ENCODE results near the gene SLC6A18.

GRCh38 chr5:1199340-1199648, 25.9 kb upstream of the SLC6A18 start:
- TF ChIP-seq CTCF (IDR thresholded peaks at IDR 0.05; ENCODE audit: insufficient read depth, low read depth, low read length) (no peak), EZH2 (IDR thresholded peaks at IDR 0.05; ENCODE audit: insufficient read depth, low read length) (no peak)
